GM21576 (cell line): ENCODE results near the gene HMX1.

Experiments used
- ATAC-seq: cut with Tn5 transposase; IDR thresholded peaks from one replicate; pipeline ENCODE4 v1.9.1; 2021; ENCODE audit warnings: mild to moderate bottlenecking, moderate library complexity; ENCODE audit not compliant: unreplicated experiment

The HMX1 gene

GRCh38 chr4:8910100-8910821, 38.6 kb upstream of the HMX1 start:
- no peak for ATAC-seq

DNA sequence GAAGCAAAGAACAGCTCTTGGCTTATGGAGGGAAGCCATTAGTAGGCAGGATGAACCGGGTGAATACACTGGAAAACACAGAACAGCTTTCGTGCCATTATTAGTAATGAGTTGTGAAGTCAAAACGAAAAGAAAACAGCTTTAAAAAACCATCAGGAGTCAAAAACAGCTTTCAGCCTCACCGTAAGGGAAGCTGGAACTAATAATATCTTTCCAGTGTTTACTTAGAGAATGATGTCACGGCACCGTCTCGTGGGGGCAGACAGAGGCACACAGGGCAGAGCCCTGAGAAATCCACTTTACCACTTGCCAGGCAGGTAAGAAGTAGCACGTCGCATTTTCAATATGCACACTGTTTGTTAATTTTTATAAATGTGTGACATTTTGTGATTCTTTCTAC, 37.9 kb upstream of the HMX1 start:
- ATAC-seq, result no peak

DNA sequence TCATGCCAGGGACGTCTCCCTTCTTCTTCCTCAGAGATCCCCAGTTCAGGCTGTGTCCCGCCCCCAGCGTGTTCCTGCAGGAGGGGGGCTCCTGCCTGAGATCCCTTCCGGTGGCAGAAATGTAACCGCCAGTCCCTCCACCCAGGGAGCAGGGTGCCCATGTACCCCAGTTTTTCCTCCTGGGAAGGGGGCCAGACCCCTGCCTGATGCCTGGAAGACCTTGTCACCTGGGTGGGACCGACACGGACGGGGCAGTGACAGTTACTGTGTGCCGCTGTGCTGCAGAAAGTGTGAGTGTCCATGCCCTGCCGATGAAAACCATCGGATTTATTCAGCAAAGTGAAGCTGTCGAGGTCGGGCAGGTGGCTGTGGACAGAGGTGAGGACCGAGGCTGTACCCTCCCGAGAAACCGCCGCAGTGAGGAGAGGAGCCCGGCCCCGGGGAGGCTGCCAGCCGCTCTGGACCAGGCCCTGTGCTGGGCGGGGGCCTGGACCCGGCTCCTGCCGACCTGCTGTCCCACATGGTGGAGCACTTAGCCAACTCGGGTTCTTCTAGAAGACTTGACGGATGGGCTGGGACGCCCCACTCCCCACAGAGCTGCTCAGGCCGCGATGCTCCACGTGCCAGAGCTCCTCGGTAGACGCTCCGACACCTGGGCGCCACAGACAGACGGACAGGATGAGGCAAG, 36.7 kb upstream of the HMX1 start:
- ATAC-seq, result no peak

DNA sequence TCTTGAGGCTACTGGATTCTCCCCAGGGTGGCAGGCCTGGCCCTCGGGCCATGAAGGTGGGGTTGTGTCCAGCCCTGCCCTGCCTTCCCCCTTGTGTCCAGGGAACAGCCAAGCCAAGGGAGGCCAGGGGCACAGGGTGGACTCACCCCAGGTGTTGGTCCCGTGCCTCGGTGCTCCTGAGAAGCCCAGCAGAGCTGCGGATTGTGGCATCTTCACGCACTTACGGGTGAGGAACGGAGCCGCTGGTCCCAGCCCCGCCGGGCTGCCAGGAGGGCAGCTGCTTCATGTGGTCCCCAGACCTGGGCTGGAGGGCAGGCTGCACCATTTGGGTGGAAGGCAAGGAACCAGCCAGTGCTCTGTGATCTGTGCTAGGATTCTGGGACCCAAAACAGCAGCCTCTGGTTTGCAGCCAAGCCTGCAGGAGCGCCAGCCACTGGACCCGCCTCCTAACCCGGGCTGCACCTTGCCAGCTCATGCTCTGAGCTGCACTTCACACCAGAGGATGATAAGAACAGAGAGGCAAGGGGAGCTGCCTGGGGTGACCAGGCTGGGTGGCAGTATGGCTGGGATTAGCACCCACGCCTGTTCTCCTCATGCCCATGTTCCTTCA, 36.1 kb upstream of the HMX1 start:
- ATAC-seq, result no peak

DNA sequence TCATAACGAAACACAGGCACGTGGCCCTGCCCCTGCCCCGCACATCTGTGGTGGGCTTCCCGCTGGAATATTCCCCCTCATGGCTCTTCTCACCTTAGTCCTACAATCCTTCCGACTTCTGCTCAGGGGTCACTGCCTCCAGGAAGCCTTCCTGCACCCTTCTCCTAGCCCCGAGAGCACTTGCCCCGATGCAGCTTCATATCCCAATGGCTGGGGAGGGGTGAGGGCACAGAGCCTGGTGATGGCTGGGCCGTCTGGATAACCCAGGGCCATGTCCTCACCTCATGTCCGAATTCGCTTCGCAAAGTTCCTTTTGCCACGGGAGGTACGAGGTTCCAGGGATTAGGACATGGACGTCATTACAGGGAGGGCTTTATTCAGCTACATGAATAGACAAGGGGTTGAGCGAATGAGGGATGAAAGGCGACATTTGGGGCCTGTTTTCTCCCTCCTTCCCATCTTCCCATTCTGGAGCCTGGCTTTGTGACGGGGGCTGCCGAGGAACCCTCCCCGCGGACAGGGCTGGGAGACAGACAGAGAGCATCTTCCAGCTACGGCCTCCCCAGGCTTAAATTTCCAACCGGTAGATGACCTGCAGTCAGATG, 35.5 kb upstream of the HMX1 start:
- no peak for ATAC-seq

DNA sequence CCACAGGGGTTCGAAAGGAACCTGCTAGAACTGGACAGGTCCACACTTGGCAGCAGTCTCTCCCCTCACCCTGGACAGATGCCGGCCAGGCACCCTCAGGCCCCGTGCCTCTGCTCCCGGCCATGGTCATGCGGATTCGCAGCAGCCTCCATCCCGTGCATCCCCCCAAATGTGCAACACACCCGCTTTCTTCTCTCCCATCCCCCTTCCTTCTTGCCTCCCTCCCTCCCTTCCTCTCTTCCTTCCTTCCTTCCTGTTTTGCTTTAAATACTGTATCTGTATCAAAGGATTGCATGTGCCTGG, 35.0 kb upstream of the HMX1 start:
- ATAC-seq, result no peak

DNA sequence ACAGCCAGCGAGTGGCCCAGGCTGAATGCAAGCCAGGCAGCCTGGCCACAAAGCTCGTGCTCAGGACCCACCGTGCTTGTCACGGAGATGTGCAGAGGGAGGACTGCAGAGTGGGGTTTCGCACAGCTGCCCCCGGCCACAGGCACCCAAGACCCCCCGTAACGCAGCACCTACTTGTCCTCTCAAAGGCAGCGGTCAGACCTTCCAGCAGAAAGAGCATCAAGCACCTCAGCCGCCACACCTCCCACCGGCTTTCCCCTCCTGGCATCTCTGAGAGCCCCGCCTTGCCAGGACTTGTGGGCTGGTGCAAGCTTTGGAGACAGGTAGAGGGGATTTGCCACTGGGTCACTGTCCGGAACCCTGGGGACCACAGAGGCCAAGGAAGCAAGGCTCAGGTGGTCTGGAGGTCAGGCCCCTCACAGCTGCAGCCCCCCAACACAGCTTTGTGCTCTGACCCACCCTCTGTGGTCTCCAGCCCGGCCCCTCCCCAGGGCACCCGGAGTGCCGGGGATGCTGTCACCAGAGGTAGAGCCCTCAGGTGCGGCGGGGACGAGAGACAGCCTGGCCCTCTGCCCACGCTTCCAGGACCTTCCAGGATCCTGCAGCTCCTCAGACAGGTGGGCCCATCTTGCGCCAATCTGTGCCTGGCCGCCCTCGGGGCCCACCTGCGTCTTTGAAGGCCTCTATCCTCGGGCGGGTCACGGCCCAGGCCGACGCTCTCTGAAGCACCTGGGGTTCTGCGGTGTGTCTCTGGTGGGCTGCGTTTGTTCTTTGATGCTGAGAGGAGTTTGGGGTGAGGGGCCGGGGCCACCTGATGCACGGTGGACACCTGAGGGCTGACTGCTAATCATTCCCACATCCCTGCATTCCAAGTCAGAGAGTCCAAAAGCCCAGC, 34.4 kb upstream of the HMX1 start:
- no peak for ATAC-seq

GRCh38 chr4:8905226-8905772, 33.7 kb upstream of the HMX1 start:
- no peak for ATAC-seq

DNA sequence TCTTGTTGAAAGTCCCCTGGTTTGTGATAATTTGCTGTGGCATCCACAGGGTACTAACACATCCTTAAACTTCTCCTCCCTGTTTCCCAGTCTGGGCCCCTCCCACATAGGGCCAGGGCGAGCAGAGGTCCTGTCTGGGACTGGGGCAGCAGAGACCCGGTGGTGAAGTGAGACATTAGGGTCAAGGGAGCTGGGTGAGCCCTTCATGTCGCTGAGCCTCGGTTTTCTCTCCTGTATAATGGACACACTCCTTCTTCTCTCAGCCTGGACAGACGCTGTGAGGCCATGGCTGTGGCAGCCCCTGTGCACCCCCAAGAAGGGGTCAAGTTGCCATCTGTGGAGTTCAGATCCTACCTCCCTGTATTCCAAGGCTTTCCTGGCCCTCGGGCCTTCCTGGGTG, 33.0 kb upstream of the HMX1 start:
- no peak for ATAC-seq

- no peak for ATAC-seq
Observed at GRCh38 chr4:8904041-8904501, 32.4 kb upstream of the HMX1 start.

- no peak for ATAC-seq
Observed at GRCh38 chr4:8901335-8901734, 29.7 kb upstream of the HMX1 start.

DNA sequence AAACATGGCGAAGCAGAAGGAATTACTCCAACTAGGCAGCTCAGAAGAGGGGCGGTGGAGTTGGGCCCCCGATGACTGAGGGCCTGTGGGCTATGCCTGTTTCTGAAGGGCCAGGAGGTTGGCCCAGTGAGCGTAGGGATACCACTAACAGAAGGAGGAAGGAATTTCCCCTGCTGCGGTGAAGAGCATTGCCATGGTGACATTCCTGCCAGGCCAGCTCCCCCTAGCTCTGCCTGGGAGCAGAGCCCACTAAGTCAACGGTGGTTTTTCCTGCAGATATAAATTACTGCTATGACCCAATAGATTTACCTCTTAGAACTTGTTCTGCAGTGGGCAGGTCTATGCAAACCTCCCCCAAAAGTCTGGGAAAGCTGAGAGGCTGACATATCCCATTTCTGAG, 28.9 kb upstream of the HMX1 start:
- ATAC-seq, result no peak

DNA sequence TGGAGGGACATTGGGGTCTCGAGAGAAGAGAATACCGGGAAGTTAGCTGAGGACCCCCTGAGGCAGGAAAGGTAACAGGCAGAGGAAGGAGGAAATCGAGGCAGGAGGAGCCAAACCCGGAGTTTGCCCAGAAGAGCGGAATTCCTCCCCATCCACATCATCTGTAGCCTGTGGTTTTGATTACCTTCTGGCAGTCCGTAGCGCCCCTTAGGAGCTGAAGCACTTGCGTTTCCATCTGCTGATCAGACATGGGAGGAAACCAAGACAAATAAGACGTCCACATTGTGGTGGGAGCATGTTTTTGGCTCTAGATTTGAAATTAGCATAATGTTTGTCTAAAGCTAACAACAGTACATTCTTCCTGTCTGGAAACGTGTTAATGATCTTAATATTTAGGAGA, 26.8 kb upstream of the HMX1 start:
- ATAC-seq, result no peak

DNA sequence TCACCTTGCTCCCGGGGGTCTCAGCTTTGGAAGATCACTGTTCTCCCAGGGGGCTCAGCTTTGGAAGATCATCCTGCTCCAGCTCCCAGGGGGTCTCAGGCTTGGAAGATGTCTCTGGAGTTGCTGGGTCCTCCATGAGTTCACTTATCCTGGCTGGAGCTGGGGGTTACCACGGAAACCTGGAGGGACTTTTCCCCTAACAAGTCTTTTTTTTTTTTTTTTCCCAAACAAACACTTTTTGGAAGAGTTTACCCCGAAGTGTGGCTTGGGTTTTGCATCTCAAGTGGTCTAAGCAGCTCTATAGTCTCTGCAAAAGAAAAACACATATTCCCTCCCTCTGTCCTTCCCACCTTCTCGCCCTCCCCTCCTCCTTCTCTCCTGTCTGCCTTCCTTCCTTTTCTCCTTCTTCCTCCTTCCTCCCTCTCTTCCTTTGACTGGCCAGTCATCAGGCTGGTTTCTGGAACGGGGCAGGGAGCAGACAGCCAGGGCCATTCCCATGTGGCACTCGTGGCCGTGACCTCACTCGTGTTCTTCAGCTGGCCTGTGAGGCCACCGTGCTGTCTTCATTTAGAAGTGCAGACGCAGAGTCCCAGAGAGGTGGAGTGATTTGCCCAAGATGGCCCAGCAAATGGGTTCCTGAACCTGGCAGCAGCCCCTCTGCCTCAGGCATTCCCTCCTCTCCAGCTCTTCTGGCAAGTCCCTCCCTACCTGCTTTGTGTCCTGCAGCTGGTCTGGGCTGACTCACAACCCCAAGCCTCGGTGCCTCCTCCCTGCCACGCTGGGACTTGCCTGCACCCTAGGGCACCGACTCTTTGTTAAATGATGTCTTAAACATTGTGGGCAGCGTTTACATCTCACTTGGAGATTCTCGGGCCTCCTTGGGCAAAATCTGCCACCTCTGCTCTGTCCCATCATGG, 25.9 kb upstream of the HMX1 start:
- no peak for ATAC-seq

DNA sequence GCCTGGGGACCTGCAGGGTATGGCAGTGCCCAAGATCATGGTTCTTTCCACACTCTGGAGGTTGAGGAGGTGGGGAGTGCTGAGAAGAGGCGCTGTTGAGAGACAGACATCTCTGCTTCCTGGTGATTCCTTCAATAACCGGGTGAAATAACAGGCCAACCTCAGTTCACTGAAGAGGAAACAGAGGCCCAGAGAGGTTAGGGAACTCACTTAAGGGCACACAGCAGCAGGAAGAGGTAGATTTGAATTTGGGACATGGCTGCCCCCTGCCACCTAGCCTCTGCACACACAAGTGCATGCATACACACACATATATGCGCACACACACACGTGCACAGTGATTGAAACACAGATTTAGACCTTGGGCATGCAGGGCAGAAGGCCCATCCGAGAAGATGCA, 24.9 kb upstream of the HMX1 start:
- ATAC-seq, result no peak

DNA sequence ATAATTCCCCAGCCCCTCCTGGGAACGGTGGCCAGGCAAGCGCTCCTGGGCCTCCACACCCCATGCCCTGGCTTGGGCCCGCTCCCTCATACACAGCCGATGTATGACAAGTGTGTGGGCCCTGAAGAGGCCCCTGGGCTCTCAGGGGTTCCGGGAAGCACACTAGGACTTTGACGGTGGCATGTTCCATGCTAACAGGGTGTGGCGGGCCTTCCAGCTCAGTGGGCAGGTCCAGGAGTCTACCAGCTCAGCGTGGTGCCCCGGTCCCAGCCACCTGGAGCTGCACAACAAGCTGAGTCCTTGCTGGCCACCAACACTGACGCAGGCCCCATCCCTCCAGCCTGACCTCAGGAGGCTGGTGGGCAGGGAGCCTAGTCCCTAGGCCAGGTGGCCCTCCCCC, 24.4 kb upstream of the HMX1 start:
- ATAC-seq, result no peak

DNA sequence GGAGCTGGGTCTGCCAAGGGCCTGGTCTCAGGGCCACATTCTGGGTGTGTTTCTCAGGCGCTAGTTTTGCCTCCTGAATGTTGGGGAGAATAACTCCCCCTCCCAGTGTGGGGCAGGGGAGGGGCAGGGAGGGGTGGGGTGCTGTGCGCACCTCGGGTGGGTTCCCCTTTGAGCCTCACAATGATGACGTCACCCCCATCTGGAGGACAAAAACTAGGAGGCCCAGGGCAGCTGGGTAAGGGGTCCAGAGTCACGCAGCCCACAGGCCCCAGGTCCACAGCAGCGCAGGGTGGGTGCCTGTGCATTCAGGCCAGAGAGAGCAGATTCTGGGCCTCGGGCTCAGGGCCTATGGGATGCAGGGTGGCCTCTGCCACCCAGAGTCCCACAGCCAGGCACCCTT, 23.7 kb upstream of the HMX1 start:
- no peak for ATAC-seq

DNA sequence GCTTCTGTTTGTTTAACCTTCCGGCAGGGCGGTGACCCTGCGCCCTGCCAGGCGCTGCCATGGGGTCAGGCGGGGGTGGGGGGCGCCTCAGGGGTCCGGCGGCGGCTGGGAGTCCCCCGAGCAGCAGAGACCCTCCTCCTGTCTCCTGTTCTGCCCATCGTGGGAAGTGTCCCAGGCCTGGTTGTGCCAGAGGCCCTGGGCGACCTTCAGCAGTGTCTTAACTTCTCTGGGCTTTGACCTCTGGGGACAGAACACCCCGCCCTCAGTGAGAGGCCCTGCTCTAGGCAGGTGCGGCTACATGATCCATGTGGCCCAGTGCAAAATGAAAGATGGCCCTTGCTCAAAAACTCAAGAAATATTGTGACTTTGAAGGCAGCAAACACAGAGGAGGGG, 22.8 kb upstream of the HMX1 start:
- ATAC-seq, result no peak

GRCh38 chr4:8893624-8894423, 22.2 kb upstream of the HMX1 start:
- no peak for ATAC-seq
